AG08396 (cell line): Measurements from ENCODE around the gene SF1.

Experiments
- DNase-seq: peaks from one replicate; pipeline ENCODE4 v3.0.0; 2012; ENCODE audit warnings: low spot score, mixed read lengths

SF1 gene

GRCh38 chr11:64746486-64746885 lies 31.9 kb downstream of the SF1 start:
- no peak for DNase-seq

GRCh38 chr11:64745521-64746328 lies 32.6 kb downstream of the SF1 start:
- DNase-seq: peak; percentile 87

- DNase-seq: peak; percentile 50
Measured at GRCh38 chr11:64745189-64745520, 33.2 kb downstream of the SF1 start.

GRCh38 chr11:64744544-64745188 lies 33.7 kb downstream of the SF1 start:
- peak; percentile 52 for DNase-seq

- DNase-seq: peak; percentile 73
Measured at GRCh38 chr11:64743591-64744543, 34.5 kb downstream of the SF1 start, which contains the start of gene RASGRP2. RASGRP2 (minus strand) TSS chr11:64744142; CDS start chr11:64742866, 1,276 bp downstream.

GRCh38 chr11:64742889-64743590 lies 35.3 kb downstream of the SF1 start:
- DNase-seq: peak; percentile 94

- peak; percentile 53 for DNase-seq
Measured at GRCh38 chr11:64742087-64742888, 36.1 kb downstream of the SF1 start.

GRCh38 chr11:64741375-64742086 lies 36.8 kb downstream of the SF1 start:
- no peak for DNase-seq

GRCh38 chr11:64739871-64740270 lies 38.5 kb downstream of the SF1 start:
- no peak for DNase-seq

GRCh38 chr11:64736654-64737053 lies 41.7 kb downstream of the SF1 start:
- DNase-seq: no peak

- no peak for DNase-seq
Measured at GRCh38 chr11:64735725-64736259, 42.5 kb downstream of the SF1 start.

GRCh38 chr11:64734811-64735724 lies 43.3 kb downstream of the SF1 start:
- DNase-seq: no peak

- DNase-seq: no peak
Measured at GRCh38 chr11:64731601-64732000, 46.7 kb downstream of the SF1 start.

- no peak for DNase-seq
Measured at GRCh38 chr11:64729851-64730382, 48.4 kb downstream of the SF1 start.

GRCh38 chr11:64728757-64729365 lies 49.5 kb downstream of the SF1 start:
- no peak for DNase-seq

- DNase-seq: no peak
Measured at GRCh38 chr11:64726867-64727530, 51.3 kb downstream of the SF1 start.

GRCh38 chr11:64726211-64726641 lies 52.1 kb downstream of the SF1 start:
- no peak for DNase-seq
